ENCODE measurements around the gene IQCE. TPM values are rescaled to one million over a fixed set of nuclear protein-coding genes. Genes with fewer than 3 reads are reported as not detected.

The IQCE gene
- total and polyA plus RNA-seq, 8 donors = 14.7 to 25.1 (median 19.1) TPM

DNA sequence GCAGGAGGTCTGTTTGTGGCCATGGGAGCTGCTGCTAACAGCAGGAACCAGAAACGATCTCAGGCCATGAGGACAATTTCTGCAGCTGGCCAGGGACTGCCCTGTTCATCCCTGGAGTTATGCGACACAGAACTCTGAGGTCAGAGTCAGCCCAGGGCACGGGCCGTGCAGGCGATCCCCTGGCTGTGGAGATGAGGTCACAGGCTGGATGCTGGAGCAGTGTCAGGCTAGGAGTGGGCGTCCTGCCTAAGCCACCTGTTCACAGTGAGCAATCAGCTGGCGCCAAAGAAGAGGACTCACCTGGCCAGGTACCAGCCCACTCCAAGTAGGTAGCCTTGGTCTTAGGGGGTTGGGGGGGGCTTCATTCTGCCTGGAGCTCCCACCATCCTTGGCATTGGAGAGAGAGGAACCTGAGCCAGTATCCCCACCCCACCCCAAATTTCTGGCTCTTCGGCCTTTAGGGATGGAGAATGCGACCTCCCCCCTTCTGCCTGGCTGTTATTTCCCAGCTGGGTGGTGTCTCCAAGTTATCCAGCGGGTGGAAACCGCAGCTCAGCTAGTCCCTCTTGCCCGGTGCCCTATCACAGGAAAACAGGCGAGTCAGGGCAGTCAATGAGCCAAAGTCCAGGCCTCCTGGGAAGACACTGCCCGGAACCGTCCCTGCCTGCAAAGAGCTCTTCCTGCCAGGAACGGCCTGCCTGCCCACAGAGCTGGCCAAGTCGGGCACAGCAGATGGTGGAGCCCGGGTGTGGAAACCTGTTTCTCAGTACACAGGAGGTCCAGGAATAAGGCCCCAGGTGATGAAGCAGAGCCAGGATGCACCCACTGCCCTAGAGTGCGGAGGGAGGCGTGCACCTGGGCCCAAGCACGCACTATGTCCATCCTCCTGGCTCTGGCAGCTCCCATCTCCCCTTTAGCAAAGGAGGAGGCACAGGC is 71.2 kb downstream of the IQCE start:
- Histone ChIP-seq H3K27me3 (peaks cover 0 to 10% of the 10 kb centered on the region in 2 donors), H3K36me3 (no peaks in the 10 kb centered on the region), H3K9me3 (no peaks in the 10 kb centered on the region), H3K27ac (no peak overlapping the region), H3K4me1 (peaks cover 18 to 40% of the 10 kb centered on the region in 2 donors), H3K4me3 (no peak overlapping the region)
- intact Hi-C loops (cut with DNase I) = no loop called here
- DNase-seq (no peak), ATAC-seq (no peak)
- TF ChIP-seq CTCF (IDR thresholded peaks at IDR 0.05) = no peak

- Histone ChIP-seq H3K4me1 (peaks cover 39 to 61% of the 10 kb centered on the region in 2 donors), H3K36me3 (no peaks in the 10 kb centered on the region), H3K9me3 (no peaks in the 10 kb centered on the region), H3K27ac (peak within 1 kb of the TSS; percentile 77 to 88), H3K27me3 (peaks cover 0 to 10% of the 10 kb centered on the region in 2 donors), H3K4me3 (peak within 1 kb of the TSS; percentile 82 to 85)
- DNase-seq (peak in 1 of 4 donors; percentile 62), ATAC-seq (peak; percentile 6)
- no peak for TF ChIP-seq CTCF (IDR thresholded peaks at IDR 0.05)
- intact Hi-C loops (cut with DNase I) = no loop called here
Observed at GRCh38 chr7:2631946-2632732, 73.4 kb downstream of the IQCE start, which contains the start of gene TTYH3. Gene TTYH3, plus strand, starts transcription at chr7:2631986. Its CDS starts 170 bp downstream, at chr7:2632156.

- no peaks in the 10 kb centered on the region for H3K36me3 ChIP-seq
- peak overlapping the region; percentile 77 to 88 for H3K27ac ChIP-seq
- H3K4me1 ChIP-seq = peaks cover 40 to 69% of the 10 kb centered on the region in 2 donors
- H3K4me3 ChIP-seq = peak overlapping the region; percentile 82 to 85
- no peaks in the 10 kb centered on the region for H3K9me3 ChIP-seq
- no peak for TF ChIP-seq CTCF (IDR thresholded peaks at IDR 0.05)
- peak in 3 of 4 donors; percentile 73 to 87 (median 79) for DNase-seq
- peak; percentile 37 for ATAC-seq
- intact Hi-C loops (cut with DNase I) = no loop called here
- peaks cover 0 to 10% of the 10 kb centered on the region in 2 donors for H3K27me3 ChIP-seq
Observed at GRCh38 chr7:2632733-2633537, 74.2 kb downstream of the IQCE start.

- Histone ChIP-seq H3K4me1 (peaks cover 44 to 77% of the 10 kb centered on the region in 2 donors), H3K9me3 (no peaks in the 10 kb centered on the region), H3K27ac (peak overlapping the region; percentile 77 to 88), H3K36me3 (no peaks in the 10 kb centered on the region), H3K4me3 (peak overlapping the region; percentile 82 to 85), H3K27me3 (peaks cover 0 to 10% of the 10 kb centered on the region in 2 donors)
- no peak for TF ChIP-seq CTCF (IDR thresholded peaks at IDR 0.05)
- ATAC-seq (peak; percentile 38), DNase-seq (peak in 1 of 4 donors; percentile 72)
- intact Hi-C loops (cut with DNase I) = no loop called here
Observed at GRCh38 chr7:2633538-2634266, 74.9 kb downstream of the IQCE start.

Measured in left lung (tissue), 10 donors.